ENCODE data around the gene EDN1. TPM values are rescaled to one million over a fixed set of nuclear protein-coding genes. Genes with fewer than 3 reads are reported as not detected.

The EDN1 gene
- total and polyA plus RNA-seq, 10 of the 15 experiments (the other 5 are each of a cell fraction or from before 2014, with no cell fraction given) = 2.0 to 6.6 (median 3.1) TPM

- Histone ChIP-seq H3K4me1 (ENCODE audit: control insufficient read depth, insufficient read depth, low read length) (peaks cover 4% of the 10 kb centered on the region; the same call in 1 of the 2 replicates), H3K9ac (ENCODE audit: control insufficient read depth, insufficient read depth, low read length) (no peak overlapping the region), H3K9me3 (replicated peaks; ENCODE audit: control insufficient read depth, insufficient read depth, low read length) (no peaks in the 10 kb centered on the region), H3K27ac (ENCODE audit: control insufficient read depth, insufficient read depth) (no peak overlapping the region), H3K4me2 (ENCODE audit: control insufficient read depth, insufficient read depth) (no peak overlapping the region), H3K27me3 (replicated peaks in 1 of 2; ENCODE audit: control insufficient read depth in 2 of 2, insufficient read depth in 2 of 2, low read length in 1 of 2) (no peaks in the 10 kb centered on the region), H3K79me2 (ENCODE audit: control insufficient read depth, insufficient read depth, low read length) (no peaks in the 10 kb centered on the region), H3K4me3 (no peak overlapping the region), H3K36me3 (ENCODE audit: control insufficient read depth in 2 of 2, insufficient read depth in 2 of 2, low read length in 1 of 2) (no peaks in the 10 kb centered on the region), H2AFZ (ENCODE audit: control insufficient read depth, low read depth, low read length) (peak overlapping the region; percentile 18), H4K20me1 (ENCODE audit: control insufficient read depth, insufficient read depth) (no peaks in the 10 kb centered on the region)
- FAIRE-seq (no peak), ATAC-seq (no peak), DNase-seq (ENCODE audit: low read depth, low spot score) (no peak)
- 60% methylated on average over 4 of the region's 4 CpGs for WGBS (ENCODE audit: insufficient coverage, insufficient replicate concordance, low lambda C conversion rate, missing lambda C conversion rate)
- SMC1A ChIA-PET (ENCODE audit: uncharacterized antibody, unreplicated experiment) = interaction anchor here (0.7 to 2.6 kb wide), 5 partner anchors 227 to 629 kb away, joined by 3 to 9 read pairs (median 3); no protein-coding TSS in a partner anchor
- POLR2A ChIA-PET = no interaction called here
- RAD21 ChIA-PET (ENCODE audit: unreplicated experiment) = no interaction called here
- intact Hi-C loops (cut with micrococcal nuclease; ENCODE audit: unreplicated experiment) (loop anchor here (10.0 kb wide), 2 partner anchors 209 to 459 kb away; no protein-coding TSS in a partner anchor), in situ Hi-C loops (cut with MboI) (no loop called here)
- BruUV-seq (replicated peaks) = no TSS peak
- CTCF ChIA-PET = interaction anchor here (1.3 to 1.4 kb wide), 3 partner anchors 199 to 697 kb away, joined by 3 to 7 read pairs (median 4); no protein-coding TSS in a partner anchor
- no peak for TF ChIP-seq POLR2AphosphoS5 (IDR thresholded peaks at IDR 0.05; ENCODE audit: low read length)
- no peak for TF ChIP-seq RB1 (IDR thresholded peaks at IDR 0.05; ENCODE audit: borderline replicate concordance)
- no peak for TF ChIP-seq RUNX3 (IDR thresholded peaks at IDR 0.05; ENCODE audit: low read length)
- no peak for TF ChIP-seq STAT1 (conservative IDR thresholded peaks at IDR 0.05)
- no peak for TF ChIP-seq CREB1 (IDR thresholded peaks at IDR 0.05; ENCODE audit: low read depth)
- no peak for TF ChIP-seq CBX3 (IDR thresholded peaks at IDR 0.05; ENCODE audit: borderline replicate concordance, low read depth)
- no peak for TF ChIP-seq SMC3 (IDR thresholded peaks at IDR 0.05; ENCODE audit: borderline replicate concordance, low read length)
- no peak for TF ChIP-seq STAT3 (IDR thresholded peaks at IDR 0.05; ENCODE audit: low read depth, low read length)
- TF ChIP-seq GABPA (IDR thresholded peaks at IDR 0.05; ENCODE audit: low read depth) = no peak
- no peak for TF ChIP-seq PBX3 (IDR thresholded peaks at IDR 0.05; ENCODE audit: insufficient replicate concordance, low read depth, low read length)
- TF ChIP-seq POU2F2 (IDR thresholded peaks at IDR 0.05; ENCODE audit: borderline replicate concordance, low read depth, low read length) = no peak
- no peak for TF ChIP-seq KLF5 (IDR thresholded peaks at IDR 0.05; ENCODE audit: partially characterized antibody)
- TF ChIP-seq ZBTB33 (IDR thresholded peaks at IDR 0.05) = no peak
- no peak for TF ChIP-seq RBBP5 (conservative IDR thresholded peaks at IDR 0.05)
- no peak for TF ChIP-seq ZBTB4 (CRISPR knock-in tag; IDR thresholded peaks at IDR 0.05)
- TF ChIP-seq E4F1 (IDR thresholded peaks at IDR 0.05; ENCODE audit: borderline replicate concordance, partially characterized antibody) = no peak
- no peak for TF ChIP-seq MYC (IDR thresholded peaks at IDR 0.05; ENCODE audit: insufficient read depth, insufficient read length, insufficient replicate concordance, low read length, severe bottlenecking)
Measured at GRCh38 chr6:12283904-12284303, 6.3 kb upstream of the EDN1 start.
